ENCODE data around the gene DUSP16.
"Not testable (repeated sequence)": the region's sequence is repeated elsewhere in the genome, so short reads cannot be mapped to it uniquely, and the experiment has no call there.

DUSP16 gene

GRCh38 chr12:12562585-12563261, at the start of gene DUSP16:
TSS of gene DUSP16 (minus strand) at chr12:12562863. CDS start at chr12:12521098, 41,765 bp downstream.
- DNase-seq = peak; percentile 77

GRCh38 chr12:12612358-12612757, 49.7 kb upstream of the DUSP16 start:
- DNase-seq = peak; percentile 27

- peak; percentile 78 for DNase-seq
Observed at GRCh38 chr12:12611512-12612306, 49.0 kb upstream of the DUSP16 start, which contains the start of gene CREBL2. TSS of gene CREBL2 (plus strand) at chr12:12611876. CDS start at chr12:12612173, 297 bp downstream.

GRCh38 chr12:12610711-12611110, 48.0 kb upstream of the DUSP16 start:
- DNase-seq = no peak

GRCh38 chr12:12609692-12610091, 47.0 kb upstream of the DUSP16 start:
- no peak for DNase-seq

GRCh38 chr12:12608557-12608957, 45.9 kb upstream of the DUSP16 start:
- DNase-seq = no peak

- no peak for DNase-seq
Observed at GRCh38 chr12:12606781-12607589, 44.3 kb upstream of the DUSP16 start.

- DNase-seq = no peak
Observed at GRCh38 chr12:12604740-12605139, 42.1 kb upstream of the DUSP16 start.

- DNase-seq = no peak
Observed at GRCh38 chr12:12600659-12601058, 38.0 kb upstream of the DUSP16 start.

- no peak for DNase-seq
Observed at GRCh38 chr12:12599750-12600643, 37.3 kb upstream of the DUSP16 start.

- DNase-seq = no peak
Observed at GRCh38 chr12:12598864-12599263, 36.2 kb upstream of the DUSP16 start.

- not testable (repeated sequence) for DNase-seq
Observed at GRCh38 chr12:12596598-12596997, 33.9 kb upstream of the DUSP16 start.

- DNase-seq = not testable (repeated sequence)
Observed at GRCh38 chr12:12595929-12596328, 33.3 kb upstream of the DUSP16 start.

GRCh38 chr12:12592930-12593329, 30.3 kb upstream of the DUSP16 start:
- DNase-seq = no peak

GRCh38 chr12:12590961-12591360, 28.3 kb upstream of the DUSP16 start:
- DNase-seq = no peak

GRCh38 chr12:12588436-12588835, 25.8 kb upstream of the DUSP16 start:
- not testable (repeated sequence) for DNase-seq

GRCh38 chr12:12587878-12588277, 25.2 kb upstream of the DUSP16 start:
- no peak for DNase-seq

GRCh38 chr12:12586879-12587675, 24.4 kb upstream of the DUSP16 start:
- no peak for DNase-seq

- DNase-seq = no peak
Observed at GRCh38 chr12:12585115-12585863, 22.6 kb upstream of the DUSP16 start.

GRCh38 chr12:12583510-12584178, 21.0 kb upstream of the DUSP16 start:
- no peak for DNase-seq
